K562 (cell line): ENCODE measurements around the gene PMF1. TPM values are rescaled to one million over a fixed set of nuclear protein-coding genes. Genes with fewer than 3 reads are reported as not detected.
"Not testable (repeated sequence)": the region's sequence is repeated elsewhere in the genome, so short reads cannot be mapped to it uniquely, and the experiment has no call there.

Source experiments
- ATAC-seq: fragments of 200-7000 bp; cut with Tn5 transposase; 3 replicates; pipeline ENCODE4 v1.9.1; 2020; ENCODE audit warnings: moderate library complexity
- BruUV-seq: library from RNA; stranded (reverse); fragments of 400-500 nt; replicated peaks from 2 replicates; lab custom pipeline; 2021; lab: Mats Ljungman, UMichigan
- CTCF ChIA-PET: fragments of 300-600 bp; formaldehyde crosslinking; extraction: SDS; loops from one replicate; lab custom pipeline; 2021; ENCODE audit warnings: low intra/inter-chr PET ratio; lab: Yijun Ruan, JAX
- POLR2A ChIA-PET: fragments of 300-600, 350-650 bp; sonication (Branson Sonifier 250); formaldehyde crosslinking; extraction: SDS; loops from one replicate; lab custom pipeline; 2021; ENCODE audit warnings: antibody characterized with exemption, inconsistent platforms; lab: Yijun Ruan, JAX
- DNase-seq, 4 experiments: peaks; one replicate each; pipeline versions ENCODE4 v3.0.0 to v3.0.0-alpha.2; 2011 to 2018; ENCODE audit warnings: low spot score in 3 of 4, mixed read lengths in 3 of 4; ENCODE audit errors: extremely low read depth in 1 of 4
- FAIRE-seq: peaks from 2 replicates; lab custom pipeline; 2011; peaks lifted over from hg19 to GRCh38; lab: Jason Lieb, UNC
- H2AFZ ChIP-seq: 2 replicates; pipeline ENCODE4 v1.6.0; 2011; ENCODE audit warnings: low read depth, low read length, control low read depth, inconsistent platforms
- H3K27ac ChIP-seq: fragments of 200-600 bp; 3 replicates; pipeline ENCODE4 v1.8.0; 2011; ENCODE audit warnings: low read depth, mild to moderate bottlenecking, control low read depth, inconsistent platforms, low read length, moderate library complexity, mixed read lengths; ENCODE audit errors: extremely low read depth
- H3K27me3 ChIP-seq, 2 experiments: fragments of 300-600 bp in 1 of 2; 2 replicates in 1 of 2; 3 replicates in 1 of 2; pipeline versions ENCODE4 v1.6.0 to v1.8.0; 2011; ENCODE audit warnings: inconsistent platforms in 2 of 2, low read length in 2 of 2, mild to moderate bottlenecking in 1 of 2, mixed read lengths in 1 of 2, moderate library complexity in 1 of 2; ENCODE audit not compliant: control insufficient read depth in 2 of 2, insufficient read depth in 2 of 2
- H3K36me3 ChIP-seq: fragments of 300-600 bp; 3 replicates; pipeline ENCODE4 v1.8.0; 2011; ENCODE audit warnings: mild to moderate bottlenecking, low read length, inconsistent platforms; ENCODE audit not compliant: control insufficient read depth, insufficient read depth
- H3K4me1 ChIP-seq, 2 experiments: fragments of 200-600 bp in 1 of 2; replicated peaks in 1 of 2; 2 replicates in 1 of 2; 3 replicates in 1 of 2; pipeline versions ENCODE4 v1.5.1 to v1.8.0; 2011; ENCODE audit warnings: inconsistent platforms in 2 of 2, low read length in 2 of 2, mild to moderate bottlenecking in 1 of 2, mixed read lengths in 1 of 2, moderate library complexity in 1 of 2; ENCODE audit not compliant: control insufficient read depth in 2 of 2, insufficient read depth in 2 of 2
- H3K4me2 ChIP-seq: 2 replicates; pipeline ENCODE4 v1.6.1; 2011; ENCODE audit warnings: low read length, control low read depth, inconsistent platforms, mixed read lengths; ENCODE audit not compliant: insufficient read depth
- H3K4me3 ChIP-seq: fragments of 200-600 bp; sonication (generic), shearing (Covaris generic); 2 replicates; pipeline ENCODE4 v1.5.1; 2016; ENCODE audit warnings: control low read depth, inconsistent platforms
- H3K79me2 ChIP-seq: fragments of 200-600 bp; 3 replicates; pipeline ENCODE4 v1.8.0; 2011; ENCODE audit warnings: low read length, inconsistent platforms; ENCODE audit not compliant: control insufficient read depth, insufficient read depth
- H3K9ac ChIP-seq, 2 experiments: 2 replicates each; pipeline versions ENCODE4 v1.6.0 to v1.6.1; 2011; ENCODE audit warnings: low read depth in 2 of 2, low read length in 2 of 2, control low read depth in 1 of 2, inconsistent platforms in 1 of 2, mild to moderate bottlenecking in 1 of 2, mixed read lengths in 1 of 2; ENCODE audit not compliant: insufficient read depth in 1 of 2
- H3K9me1 ChIP-seq: one replicate; pipeline ENCODE4 v1.6.0; 2011; ENCODE audit warnings: inconsistent platforms, mild to moderate bottlenecking, low read length, moderate library complexity; ENCODE audit not compliant: control insufficient read depth, insufficient read depth
- H3K9me3 ChIP-seq: replicated peaks from 2 replicates; pipeline ENCODE4 v1.5.1; 2011; ENCODE audit warnings: low read depth, low read length, inconsistent platforms; ENCODE audit not compliant: control insufficient read depth, insufficient read depth
- H4K20me1 ChIP-seq: replicated peaks from 2 replicates; pipeline ENCODE4 v1.6.1; 2011; ENCODE audit warnings: low read length, inconsistent platforms, mixed read lengths; ENCODE audit not compliant: control insufficient read depth, insufficient read depth
- ARID1B ChIP-seq: fragments of 450-650 bp; IDR thresholded peaks from 2 replicates; pipeline ENCODE4 v1.6.1; 2016; ENCODE audit warnings: antibody characterized with exemption, mild to moderate bottlenecking, inconsistent platforms
- ATF1 ChIP-seq, 2 experiments: fragments of 450-650 bp in 1 of 2; IDR thresholded peaks; 2 replicates each; pipeline ENCODE4 v1.6.1; 2016; ENCODE audit warnings: missing compliant biosample characterization in 1 of 2, missing genetic modification characterization in 1 of 2
- ATF3 ChIP-seq, 2 experiments: fragments of 450-650 bp in 1 of 2; sonication (generic) in 1 of 2; formaldehyde crosslinking in 1 of 2; IDR thresholded peaks in 1 of 2; conservative IDR thresholded peaks in 1 of 2; 2 replicates each; pipeline versions ENCODE4 v1.6.1 to v1.8.1; 2016 to 2023; ENCODE audit warnings: mild to moderate bottlenecking in 2 of 2, moderate library complexity in 2 of 2, inconsistent platforms in 1 of 2, missing genetic modification reagents in 1 of 2
- ATF7 ChIP-seq: fragments of 450-650 bp; IDR thresholded peaks from 2 replicates; pipeline ENCODE4 v1.7.1; 2014; ENCODE audit warnings: mild to moderate bottlenecking, moderate library complexity
- CEBPB ChIP-seq: fragments of 450-650 bp; IDR thresholded peaks from 2 replicates; pipeline ENCODE4 v1.6.1; 2016; ENCODE audit warnings: missing genetic modification characterization, missing compliant biosample characterization
- CEBPG ChIP-seq, 3 experiments: fragments of 200-800 bp in 1 of 3; sonication (Bioruptor generic) in 1 of 3; sonication (generic) in 1 of 3; formaldehyde crosslinking in 1 of 3; IDR thresholded peaks in 2 of 3; conservative IDR thresholded peaks in 1 of 3; 2 replicates each; pipeline versions ENCODE4 v1.6.1 to v1.8.0; 2016 to 2022; ENCODE audit warnings: missing compliant biosample characterization in 2 of 3, missing genetic modification characterization in 2 of 3, mild to moderate bottlenecking in 1 of 3, missing genetic modification reagents in 1 of 3
- CREM ChIP-seq: IDR thresholded peaks from 2 replicates; pipeline ENCODE4 v1.6.1; 2014; ENCODE audit warnings: antibody characterized with exemption, low read depth
- ESRRA ChIP-seq: fragments of 450-650 bp; IDR thresholded peaks from 2 replicates; pipeline ENCODE4 v1.6.1; 2014; ENCODE audit warnings: low read depth, mild to moderate bottlenecking, moderate library complexity, borderline replicate concordance
- HMBOX1 ChIP-seq: sonication (generic); IDR thresholded peaks from 2 replicates; pipeline ENCODE4 v1.6.1; 2016
- JUND ChIP-seq, 2 experiments: IDR thresholded peaks; 2 replicates in 1 of 2; 3 replicates in 1 of 2; pipeline ENCODE4 v1.6.1; 2011; ENCODE audit warnings: borderline replicate concordance in 2 of 2, low read depth in 2 of 2, low read length in 2 of 2, improper control_type of control experiment in 1 of 2, missing biosample characterization in 1 of 2, missing genetic modification characterization in 1 of 2, missing genetic modification reagents in 1 of 2
- L3MBTL2 ChIP-seq: fragments of 450-650 bp; IDR thresholded peaks from 2 replicates; pipeline ENCODE4 v1.6.1; 2016; ENCODE audit warnings: mild to moderate bottlenecking, moderate library complexity
- RFX1 ChIP-seq: fragments of 450-650 bp; IDR thresholded peaks from 2 replicates; pipeline ENCODE4 v1.6.1; 2016; ENCODE audit warnings: mild to moderate bottlenecking, moderate library complexity
- SMARCA4 ChIP-seq: fragments of 450-650 bp; IDR thresholded peaks from 2 replicates; pipeline ENCODE4 v1.6.1; 2016
- TRIM24 ChIP-seq, 2 experiments: fragments of 450-650 bp; IDR thresholded peaks; 2 replicates each; pipeline ENCODE4 v1.6.1; 2016
- ZSCAN32 ChIP-seq: fragments of 450-650 bp; formaldehyde crosslinking; IDR thresholded peaks from 2 replicates; pipeline ENCODE4 v1.4.0; 2020; ENCODE audit warnings: mild to moderate bottlenecking, moderate library complexity
- WGBS: fragments of 100-300 bp; shearing (Covaris generic); methylation state at CpG from one replicate; pipeline ENCODE4 v1.1.6; 2016; ENCODE audit warnings: low coverage, mixed read lengths; ENCODE audit not compliant: insufficient coverage; ENCODE audit errors: missing lambda C conversion rate; 5-methylcytosine and 5-hydroxymethylcytosine counted together
- in situ Hi-C: fragments of 300-500 bp; cut with MboI; formaldehyde crosslinking; loops from 4 replicates; pipeline ENCODE4 v1.15.0; 2018; ENCODE audit warnings: inconsistent platforms, mixed read lengths
- intact Hi-C: fragments of 100-400 bp; cut with micrococcal nuclease; formaldehyde crosslinking; loops from 2 replicates; pipeline ENCODE4 v1.14.2; 2022
- polyA plus RNA-seq, 8 experiments: library from polyadenylated mRNA; depleted of rRNA in 4 of 8; stranded (reverse) in 5 of 8; unstranded in 3 of 8; fragments of >200 nt; fragmentation: Nextera tagmentation in 2 of 8; fragmentation: Illumina TruSeq in 1 of 8; extraction: Ambion mirVana in 2 of 8; extraction: Trizol in 1 of 8; gene quantifications; 2 replicates each; pipeline versions ENCODE4 v1.2.1 to v1.2.3, GENCODE V29; 2011 to 2014; ENCODE audit warnings: inconsistent platforms in 1 of 8, missing spikeins in 1 of 8
- total RNA-seq, 7 experiments: library from RNA; depleted of rRNA in 6 of 7; stranded (reverse); fragments of >200 nt in 6 of 7; fragmentation: Illumina TruSeq in 2 of 7; extraction: Trizol in 2 of 7; gene quantifications; 2 replicates each; pipeline versions ENCODE4 v1.2.1 to v1.2.3, GENCODE V29; 2011 to 2021; ENCODE audit warnings: low replicate concordance in 1 of 7
- TF ChIP-seq, protein P1 (sequence below): fragments of 450-650 bp; formaldehyde crosslinking; IDR thresholded peaks from 2 replicates; pipeline ENCODE4 v1.4.0; 2022; ENCODE audit warnings: mild to moderate bottlenecking, moderate library complexity

Gene PMF1
- total and polyA plus RNA-seq, 9 of the 15 experiments (the other 6 are each of a cell fraction or from before 2014, with no cell fraction given), result 9.4 to 92.9 (median 71.0) TPM

DNA sequence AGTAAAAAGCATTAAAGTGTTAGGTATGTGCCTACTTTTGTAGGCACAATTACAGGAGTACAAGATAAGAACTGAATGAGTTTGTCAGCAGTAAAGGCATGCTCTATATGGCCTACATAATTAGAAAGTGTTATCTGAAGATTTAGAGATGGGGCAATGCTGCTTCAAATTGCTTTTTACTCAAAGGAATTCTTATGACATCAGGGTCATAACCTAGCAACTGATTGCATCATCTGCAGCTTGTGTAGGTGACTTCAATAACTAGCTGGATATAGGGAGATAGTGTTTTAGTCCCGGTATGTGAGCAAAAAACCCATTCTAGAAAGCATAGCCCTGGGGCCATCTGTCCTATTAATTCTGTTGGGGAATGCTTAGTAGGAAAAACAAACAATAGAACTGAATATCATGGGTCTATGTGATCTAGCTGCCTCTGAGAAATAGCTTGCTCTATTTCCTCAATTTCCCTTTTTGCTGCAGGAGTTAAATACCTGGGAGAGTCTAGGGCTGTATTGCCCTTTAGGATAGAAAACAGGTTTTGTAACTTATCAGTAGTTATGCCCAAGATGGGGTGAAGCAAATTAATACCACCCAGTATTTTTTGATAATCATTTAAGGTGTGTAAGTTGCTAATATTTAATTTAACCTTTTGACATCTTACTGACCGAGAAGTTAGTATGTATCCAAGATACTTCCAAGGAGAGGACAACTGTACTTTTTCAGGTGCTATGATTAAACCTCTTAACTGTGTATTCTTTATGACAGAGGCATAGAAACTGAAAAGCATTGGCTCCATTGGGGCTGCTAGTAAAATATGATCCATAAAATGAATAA, 26.2 kb upstream of the PMF1 start:
- H2AFZ ChIP-seq; H3K79me2 ChIP-seq; H3K4me3 ChIP-seq; BruUV-seq; H3K27me3 ChIP-seq; ATAC-seq; H3K27ac ChIP-seq; H3K9ac ChIP-seq; H4K20me1 ChIP-seq; CTCF ChIA-PET; DNase-seq; in situ Hi-C loops; FAIRE-seq; H3K9me1 ChIP-seq; H3K9me3 ChIP-seq; H3K36me3 ChIP-seq; H3K4me2 ChIP-seq; intact Hi-C loops; TF ChIP-seq ATF1 (CRISPR knock-in tag; IDR thresholded peaks at IDR 0.05); ATF3 (CRISPR knock-in tag; conservative IDR thresholded peaks at IDR 0.05); JUND (tag; IDR thresholded peaks at IDR 0.05; ENCODE audit: borderline replicate concordance, low read depth, low read length): not testable (repeated sequence)
- peak; percentile 34; the same call in 1 of the 2 replicates for TF ChIP-seq ESRRA
- peak; percentile 14; the same call in 1 of the 2 replicates for TF ChIP-seq ARID1B
- peak; percentile 46; the same call in 1 of the 2 replicates for TF ChIP-seq ATF1 (tag; IDR thresholded peaks at IDR 0.05)
- peak; percentile 47 to 51; a peak in 2 of 4 replicates for TF ChIP-seq TRIM24 (IDR thresholded peaks at IDR 0.05)
- TF ChIP-seq ATF7, result peak; percentile 89
- TF ChIP-seq L3MBTL2, result 0 out of 2 replicates have a peak, but pooled peaks have one; percentile 6
- 0 out of 2 replicates have a peak, but pooled peaks have one; percentile 33 for TF ChIP-seq SMARCA4
- peak; percentile 94 for TF ChIP-seq CEBPG (CRISPR knock-in tag; IDR thresholded peaks at IDR 0.05)
- peak; percentile 94 to 96 for TF ChIP-seq CEBPG (tag; conservative IDR thresholded peaks at IDR 0.05 in 1 of 2, IDR thresholded peaks at IDR 0.05 in 1 of 2)
- TF ChIP-seq ATF3 (IDR thresholded peaks at IDR 0.05), result peak; percentile 96
- TF ChIP-seq, protein P1, sequence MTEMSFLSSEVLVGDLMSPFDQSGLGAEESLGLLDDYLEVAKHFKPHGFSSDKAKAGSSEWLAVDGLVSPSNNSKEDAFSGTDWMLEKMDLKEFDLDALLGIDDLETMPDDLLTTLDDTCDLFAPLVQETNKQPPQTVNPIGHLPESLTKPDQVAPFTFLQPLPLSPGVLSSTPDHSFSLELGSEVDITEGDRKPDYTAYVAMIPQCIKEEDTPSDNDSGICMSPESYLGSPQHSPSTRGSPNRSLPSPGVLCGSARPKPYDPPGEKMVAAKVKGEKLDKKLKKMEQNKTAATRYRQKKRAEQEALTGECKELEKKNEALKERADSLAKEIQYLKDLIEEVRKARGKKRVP (CRISPR knock-in tag), result peak; percentile 78
- peak; percentile 67; the same call in 1 of the 2 replicates for TF ChIP-seq ZSCAN32 (CRISPR knock-in tag)
- TF ChIP-seq CREM, result peak; percentile 60
- peak; percentile 94 for TF ChIP-seq CEBPB (tag)
- TF ChIP-seq JUND (IDR thresholded peaks at IDR 0.05; ENCODE audit: borderline replicate concordance, low read depth, low read length), result peak; percentile 41; the same call in 1 of the 2 replicates
- peak; percentile 43 for TF ChIP-seq RFX1
- TF ChIP-seq HMBOX1, result peak; percentile 69
- WGBS, result 39% methylated on average over 2 of the region's 2 CpGs
- POLR2A ChIA-PET, result interaction anchor here (1.0 kb wide), 1 partner anchor 9 kb away, joined by 4 read pairs; no protein-coding TSS in a partner anchor
- peaks cover 0 to 12% of the 10 kb centered on the region in 2 experiments; a peak in 4 of 5 replicates for H3K4me1 ChIP-seq
